ENCODE data around the gene LNX1.

DNA sequence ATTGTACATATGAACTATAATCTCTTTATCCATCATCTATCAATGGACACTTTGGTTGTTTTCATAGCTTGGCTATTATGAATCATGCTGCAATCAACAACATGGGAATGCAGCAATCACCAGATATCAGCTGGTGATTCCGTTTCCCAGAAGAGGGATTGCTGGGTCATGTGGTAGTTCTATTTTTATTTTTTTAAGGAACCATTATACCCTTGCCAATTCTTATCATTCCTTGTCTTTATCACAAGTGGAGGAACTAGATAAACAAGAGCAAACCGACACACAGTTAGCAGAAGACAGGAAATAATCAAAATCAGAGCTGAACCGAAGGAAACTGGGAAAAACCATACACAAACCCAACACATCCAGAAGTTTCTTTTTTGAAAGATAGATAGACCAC lies 14.5 kb upstream of the LNX1 start:
- TF ChIP-seq CTCF (IDR thresholded peaks at IDR 0.05) (no peak), POLR2A (IDR thresholded peaks at IDR 0.05) (peak in 1 of 2 donors; percentile 31)
